GM10266 (cell line): ENCODE measurements around the gene OR56A4.
"Not testable (repeated sequence)": the region's sequence is repeated elsewhere in the genome, so short reads cannot be mapped to it uniquely, and the experiment has no call there.

Source experiments
- DNase-seq: peaks from one replicate; pipeline ENCODE4 v3.0.0; 2012; ENCODE audit errors: extremely low spot score
- CTCF ChIP-seq: IDR thresholded peaks from 2 replicates; pipeline ENCODE4 v1.5.1; 2012; ENCODE audit warnings: mild to moderate bottlenecking, low read depth; ENCODE audit not compliant: control insufficient read depth, insufficient read depth; ENCODE audit errors: missing control alignments

Gene OR56A4

GRCh38 chr11:5966958-5967357 is 39.8 kb downstream of the OR56A4 start:
- no peak for DNase-seq
- TF ChIP-seq CTCF = no peak

- not testable (repeated sequence) for DNase-seq
These were observed 45.9 kb downstream of the OR56A4 start for GRCh38 chr11:5960704-5961320.

- no peak for TF ChIP-seq CTCF
- DNase-seq = no peak
These were observed 51.2 kb downstream of the OR56A4 start for GRCh38 chr11:5955586-5955985.
